Kidney (tissue), 14 donors: ENCODE data around the gene MARCO. TPM values are rescaled to one million over a fixed set of nuclear protein-coding genes. Genes with fewer than 3 reads are reported as not detected.

ENCODE experiments used
- DNase-seq, 5 donors: peaks; one replicate each; pipeline ENCODE4 v3.0.0-alpha.2; 2013 to 2020
- FAIRE-seq: peaks from 2 replicates; lab custom pipeline; 2012; peaks lifted over from hg19 to GRCh38; lab: Jason Lieb, UNC
- H3K27ac ChIP-seq, 2 donors: one replicate each; pipeline ENCODE4 v1.7.0; 2013; ENCODE audit warnings: low read depth in 2 of 2, low read length in 2 of 2, inconsistent platforms in 1 of 2
- H3K27me3 ChIP-seq: one replicate; pipeline ENCODE4 v1.7.1; 2013; ENCODE audit warnings: low read length, inconsistent platforms; ENCODE audit not compliant: control insufficient read depth, insufficient read depth
- H3K36me3 ChIP-seq, 3 donors: one replicate each; pipeline versions ENCODE4 v1.7.0 to v1.7.1; 2013; ENCODE audit warnings: low read length in 3 of 3, control low read depth in 1 of 3, inconsistent platforms in 1 of 3; ENCODE audit not compliant: insufficient read depth in 3 of 3, control insufficient read depth in 2 of 3
- H3K4me1 ChIP-seq, 3 donors: one replicate each; pipeline versions ENCODE4 v1.7.0 to v1.7.1; 2013; ENCODE audit warnings: low read length in 3 of 3, inconsistent platforms in 1 of 3, low read depth in 1 of 3; ENCODE audit not compliant: control insufficient read depth in 2 of 3, insufficient read depth in 2 of 3
- H3K4me3 ChIP-seq, 3 donors: one replicate each; pipeline versions ENCODE4 v1.7.0 to v1.8.1; 2013; ENCODE audit warnings: low read length in 3 of 3, control low read depth in 1 of 3, inconsistent platforms in 1 of 3
- H3K9ac ChIP-seq, 3 donors: one replicate each; pipeline versions ENCODE4 v1.7.0 to v1.7.1; 2013; ENCODE audit warnings: low read length in 3 of 3, control low read depth in 1 of 3, inconsistent platforms in 1 of 3
- H3K9me3 ChIP-seq, 3 donors: one replicate each; pipeline versions ENCODE4 v1.7.0 to v1.7.1; 2013; ENCODE audit warnings: low read length in 3 of 3, control low read depth in 1 of 3, inconsistent platforms in 1 of 3; ENCODE audit not compliant: control insufficient read depth in 2 of 3, insufficient read depth in 1 of 3
- CTCF ChIP-seq: IDR thresholded peaks from 3 replicates; pipeline ENCODE4 v1.5.1; 2012; ENCODE audit warnings: mild to moderate bottlenecking, moderate library complexity, borderline replicate concordance; ENCODE audit not compliant: insufficient read depth; ENCODE audit errors: extremely low read depth
- intact Hi-C: fragments of 100-400 bp; cut with DNase I; formaldehyde crosslinking; loops from one replicate; pipeline ENCODE4 v1.11.1; 2022
- polyA plus RNA-seq: library from polyadenylated mRNA; stranded (reverse); fragments of 350-450 nt; fragmentation: Illumina TruSeq; extraction: RNeasy Lipid Tissue Mini Kit (QIAGEN cat#74804); gene quantifications from one replicate; pipeline ENCODE4 v1.2.3, GENCODE V29; 2014; ENCODE audit warnings: low read depth, low replicate concordance; ENCODE audit not compliant: insufficient read depth
- total RNA-seq: library from RNA; stranded (reverse); fragmentation: NEBNext Ultra II Directional; extraction: Animal tissue kit (Norgen Biotek cat#: 25700); gene quantifications from one replicate; pipeline ENCODE4 v1.2.1, GENCODE V29; 2021
- donor health status: control.
- donor health status: control.
- donor health status: control.
- donor health status: control.
- donor health status: control.
- donor health status: DM: yes; HTN: yes; CAD: no.
- donor health status: Normal renal cell carcinoma (clear cell type).

The MARCO gene
- total and polyA plus RNA-seq, 2 donors from 2014 or later = 0.65 to 4.6 TPM

DNA sequence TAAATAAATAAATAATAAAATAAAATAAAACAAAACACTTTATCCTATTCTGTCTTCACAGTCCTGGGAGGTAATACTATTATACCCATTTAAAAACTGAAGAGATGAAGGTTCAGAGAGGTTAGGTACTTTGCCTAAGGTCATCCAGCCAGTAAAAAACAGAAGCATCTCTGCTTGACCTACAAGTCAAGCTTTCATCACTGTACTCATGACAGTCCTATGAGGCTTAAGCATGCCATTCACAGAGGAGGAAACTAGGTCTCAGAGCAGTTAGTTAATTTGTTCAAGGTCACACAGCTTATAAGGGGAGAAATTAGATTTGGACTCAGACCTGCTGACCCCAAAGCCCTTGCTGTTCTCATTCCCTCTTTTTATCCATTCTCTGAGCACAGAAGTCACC is 77.5 kb downstream of the MARCO start:
- DNase-seq = no peak

DNA sequence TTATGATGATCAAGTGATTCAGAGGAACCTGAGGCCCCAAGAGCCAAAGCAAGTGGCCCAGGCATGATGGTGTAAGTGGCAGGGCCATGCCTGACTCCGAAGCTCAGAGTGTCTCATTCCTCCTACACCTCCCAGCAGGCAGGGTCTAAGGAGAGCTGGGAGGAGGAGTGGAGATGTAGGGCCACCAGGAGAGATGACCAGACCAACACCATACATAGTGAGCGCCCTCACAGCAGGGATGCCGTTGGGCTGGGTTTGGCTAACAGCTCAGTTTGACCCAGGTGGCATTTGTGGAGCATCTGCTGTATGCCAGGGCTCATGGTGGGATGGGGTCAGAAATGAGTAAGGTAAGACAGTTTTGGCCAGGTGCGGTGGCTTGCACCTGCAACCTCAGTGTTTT is 80.7 kb downstream of the MARCO start:
- H3K9me3 ChIP-seq = no peaks in the 10 kb centered on the region
- H3K27me3 ChIP-seq = no peaks in the 10 kb centered on the region
- no peaks in the 10 kb centered on the region for H3K4me1 ChIP-seq
- DNase-seq (no peak), FAIRE-seq (no peak)
- no peak overlapping the region for H3K9ac ChIP-seq
- H3K27ac ChIP-seq = no peak overlapping the region
- intact Hi-C loops = no loop called here
- no peak for TF ChIP-seq CTCF
- no peak overlapping the region for H3K4me3 ChIP-seq
- no peaks in the 10 kb centered on the region for H3K36me3 ChIP-seq

More for the DNA sequence above, 77.5 kb downstream of the MARCO start:
- Histone ChIP-seq H3K9me3 (no peaks in the 10 kb centered on the region), H3K4me1 (no peaks in the 10 kb centered on the region), H3K27me3 (no peaks in the 10 kb centered on the region), H3K36me3 (no peaks in the 10 kb centered on the region), H3K4me3 (no peak overlapping the region), H3K27ac (no peak overlapping the region), H3K9ac (no peak overlapping the region)
- no peak for TF ChIP-seq CTCF
- no peak for FAIRE-seq
- intact Hi-C loops = no loop called here

GRCh38 chr2:119023534-119023933 is 81.5 kb downstream of the MARCO start:
- intact Hi-C loops = no loop called here
- Histone ChIP-seq H3K27ac (no peak overlapping the region), H3K9ac (no peak overlapping the region), H3K36me3 (no peaks in the 10 kb centered on the region), H3K4me3 (no peak overlapping the region), H3K4me1 (no peaks in the 10 kb centered on the region), H3K27me3 (no peaks in the 10 kb centered on the region), H3K9me3 (no peaks in the 10 kb centered on the region)
- no peak for TF ChIP-seq CTCF
- DNase-seq (no peak), FAIRE-seq (no peak)

GRCh38 chr2:119024152-119024551 is 82.2 kb downstream of the MARCO start:
- no peaks in the 10 kb centered on the region for H3K27me3 ChIP-seq
- H3K4me1 ChIP-seq = no peaks in the 10 kb centered on the region
- H3K9ac ChIP-seq = no peak overlapping the region
- H3K36me3 ChIP-seq = no peaks in the 10 kb centered on the region
- no peaks in the 10 kb centered on the region for H3K9me3 ChIP-seq
- intact Hi-C loops = no loop called here
- no peak overlapping the region for H3K4me3 ChIP-seq
- no peak overlapping the region for H3K27ac ChIP-seq
- no peak for FAIRE-seq
- DNase-seq = no peak
- no peak for TF ChIP-seq CTCF
